ENCODE results near the gene ID3.
A peak's percentile ranks its signal among the peaks of the same experiment; 100 is the strongest.

GRCh38 chr1:23585321-23586022 is 26.2 kb upstream of the ID3 start:
- TF ChIP-seq CTCF (IDR thresholded peaks at IDR 0.05) (no peak), POLR2A (IDR thresholded peaks at IDR 0.05) (no peak), POLR2AphosphoS5 (IDR thresholded peaks at IDR 0.05) (peak; percentile 32 to 76 (median 68))

All from suprapubic skin (tissue), 4 donors.